Stimulated activated CD4-positive, alpha-beta T cell treated with anti-CD3 and anti-CD28 coated beads, Interleukin-1b, Interleukin-23, amount 100 ng/mL, for 4 hours (primary cell): ENCODE data around the gene GALNT1.

ENCODE experiments used
- DNase-seq, 2 donors: peaks; one replicate each; pipeline ENCODE4 v3.0.0-alpha.2; 2020; ENCODE audit warnings: low read depth in 2 of 2

GALNT1 gene

DNA sequence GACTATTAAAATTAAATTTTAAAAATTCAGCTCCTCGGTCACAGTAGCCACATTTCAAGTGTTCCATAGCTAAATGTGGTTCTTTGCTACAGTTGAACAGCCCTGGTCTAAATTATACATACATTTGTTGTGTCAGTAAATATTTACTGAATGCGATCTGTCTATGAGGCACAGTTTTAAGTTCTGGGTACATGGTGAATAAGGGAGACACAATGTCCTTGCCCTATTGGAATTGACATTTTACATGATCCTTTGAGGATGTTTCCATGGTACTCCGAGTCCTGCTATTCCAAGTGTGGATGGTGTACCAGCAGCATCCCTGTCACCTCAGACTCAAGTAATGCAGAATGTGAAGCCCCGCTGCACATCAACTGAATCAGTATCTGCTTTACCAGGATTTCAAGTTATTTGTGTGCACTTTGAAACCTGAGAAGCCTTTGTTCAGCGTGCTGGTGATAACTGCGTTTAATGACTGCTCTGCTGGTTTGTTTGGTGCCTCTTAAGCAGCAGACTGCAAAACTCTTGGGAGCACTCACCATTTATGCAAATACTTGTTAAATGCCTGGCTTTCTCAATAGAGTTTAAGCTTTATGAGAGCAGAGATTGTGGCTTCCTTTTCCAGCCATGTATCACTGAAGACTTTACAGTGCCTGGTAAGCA is 1.5 kb downstream of the GALNT1 start:
- no peak for DNase-seq

DNA sequence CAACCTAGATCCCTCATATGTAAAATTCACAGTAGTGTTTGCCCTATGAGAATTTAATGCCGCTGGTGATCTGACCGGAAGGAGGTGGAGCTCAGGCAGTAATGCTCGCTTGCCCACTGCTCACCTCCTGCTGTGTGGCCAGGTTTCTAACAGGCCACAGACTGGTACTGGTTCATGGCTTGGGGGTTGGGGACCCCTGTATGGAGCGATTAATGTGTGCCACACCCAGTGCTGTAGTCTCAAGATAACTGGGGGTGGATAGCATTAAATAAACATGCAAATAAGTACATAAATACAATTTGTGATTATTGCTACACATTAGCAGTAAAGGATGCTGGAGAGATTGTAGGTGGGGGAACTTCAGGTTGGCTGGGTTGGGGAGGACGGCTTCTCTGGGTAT is 3.2 kb downstream of the GALNT1 start:
- no peak for DNase-seq

DNA sequence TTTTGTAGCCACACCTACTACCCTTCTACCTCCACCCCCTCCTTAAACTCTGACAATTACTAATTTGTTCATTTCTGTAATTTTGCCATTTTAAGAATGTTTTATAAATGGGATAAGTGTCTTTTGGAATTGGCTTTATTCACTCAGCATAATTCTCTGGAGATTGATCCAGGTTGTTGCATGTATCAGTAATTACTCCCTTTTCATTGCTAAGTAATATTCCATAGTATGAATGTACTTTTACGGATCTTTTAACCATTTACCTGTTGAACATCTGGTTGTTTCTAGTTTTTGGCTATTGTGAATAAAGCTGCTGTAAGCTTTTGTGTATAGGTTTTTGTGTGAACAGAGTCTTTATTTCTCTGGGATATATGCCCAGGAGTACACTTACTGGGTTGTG is 4.1 kb downstream of the GALNT1 start:
- DNase-seq, result no peak

DNA sequence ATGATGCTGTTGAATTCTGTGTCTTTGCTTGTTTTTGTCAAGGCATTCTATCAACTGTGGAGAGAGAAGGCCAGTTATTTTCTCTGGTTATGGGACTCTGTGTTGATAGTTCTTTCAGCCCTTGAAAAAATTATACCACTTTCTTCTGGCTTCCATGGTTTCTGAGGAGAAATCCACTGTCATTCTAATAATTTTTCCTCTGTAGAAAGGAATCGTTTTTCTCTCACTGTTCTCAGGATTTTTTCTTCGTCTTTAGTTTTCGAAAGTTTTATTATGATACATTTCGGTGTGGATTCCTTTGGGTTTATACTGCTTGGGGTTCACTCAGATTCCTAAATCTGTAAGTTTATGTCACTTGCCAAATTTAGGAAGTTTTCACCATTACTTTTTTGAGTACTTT is 6.6 kb downstream of the GALNT1 start:
- no peak for DNase-seq

DNA sequence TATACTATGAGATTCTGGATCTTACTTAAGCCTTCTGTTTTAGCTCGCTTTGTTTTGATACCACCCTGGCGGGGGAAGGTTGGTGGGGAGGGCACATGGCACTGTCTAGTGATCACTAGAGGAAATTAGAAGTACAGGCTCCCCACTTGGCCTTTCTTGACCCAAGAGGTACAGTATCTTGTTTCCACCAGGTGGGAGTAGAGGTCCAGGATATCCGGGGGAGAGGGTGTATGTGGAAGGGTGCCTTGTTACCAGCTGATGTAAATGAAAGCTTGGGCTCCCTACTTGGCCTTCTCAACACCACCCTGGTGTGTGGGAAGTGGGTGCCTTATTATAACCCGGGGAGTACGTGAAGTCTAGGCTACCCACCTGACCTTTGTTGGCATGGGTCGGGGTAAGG is 7.5 kb downstream of the GALNT1 start:
- peak in 1 of 2 donors; percentile 29 for DNase-seq

DNA sequence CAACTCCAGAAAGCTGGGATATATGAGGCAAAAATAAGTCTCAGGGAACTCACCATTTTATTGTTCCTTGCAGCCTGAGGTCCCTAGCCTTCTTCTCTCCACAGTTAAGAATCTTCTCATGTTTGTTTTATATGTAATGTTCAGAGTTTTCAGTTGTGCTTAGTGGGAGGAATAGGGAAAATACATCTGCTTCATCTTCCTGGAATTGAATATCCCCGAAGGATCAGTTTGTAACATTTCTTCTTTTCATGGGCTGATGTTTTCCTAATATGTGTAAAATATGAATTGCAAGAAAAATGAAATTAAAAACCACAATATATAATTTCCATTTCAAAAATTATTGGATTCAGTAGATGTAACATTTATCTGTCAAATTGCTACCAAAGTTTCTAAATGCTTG is 8.0 kb downstream of the GALNT1 start:
- DNase-seq, result no peak

DNA sequence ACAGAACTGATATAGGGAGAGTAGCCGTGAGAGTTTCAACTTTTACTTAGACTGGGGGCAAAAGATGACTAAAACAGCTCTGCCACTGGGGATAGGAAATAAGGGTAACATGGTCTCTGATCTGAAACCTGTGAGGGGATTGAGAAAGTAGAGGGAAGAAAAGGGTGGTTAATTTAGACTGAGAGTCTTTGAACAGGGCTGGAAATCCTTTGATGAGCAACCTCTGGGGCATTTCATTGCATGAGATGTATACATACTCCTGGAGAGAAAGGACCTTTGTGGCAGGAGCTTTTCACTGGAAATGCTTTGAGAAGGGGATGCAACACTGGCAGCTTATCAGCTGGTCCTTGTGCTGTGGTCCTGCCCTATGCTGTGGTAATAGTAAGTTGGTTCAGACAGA is 9.4 kb downstream of the GALNT1 start:
- no peak for DNase-seq

DNA sequence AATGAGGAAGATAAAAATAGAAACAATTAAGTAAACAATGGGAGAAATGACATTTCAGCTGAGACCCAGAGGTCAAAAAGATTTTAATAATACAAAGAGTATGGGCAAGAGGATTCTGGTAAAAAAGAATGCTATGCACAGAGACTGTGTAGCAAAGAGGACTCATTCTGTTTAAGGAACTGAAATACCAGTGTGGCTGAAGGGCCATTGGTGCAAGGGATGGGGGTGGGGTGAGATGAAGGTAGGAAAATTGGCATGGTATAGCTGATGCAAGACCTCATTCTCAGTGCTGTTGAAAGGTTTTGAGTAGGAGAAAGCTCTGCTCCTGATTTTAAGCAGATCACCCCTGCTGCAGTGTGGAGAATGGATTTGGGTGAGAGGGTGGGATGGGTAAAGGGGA is 10.8 kb downstream of the GALNT1 start:
- no peak for DNase-seq

DNA sequence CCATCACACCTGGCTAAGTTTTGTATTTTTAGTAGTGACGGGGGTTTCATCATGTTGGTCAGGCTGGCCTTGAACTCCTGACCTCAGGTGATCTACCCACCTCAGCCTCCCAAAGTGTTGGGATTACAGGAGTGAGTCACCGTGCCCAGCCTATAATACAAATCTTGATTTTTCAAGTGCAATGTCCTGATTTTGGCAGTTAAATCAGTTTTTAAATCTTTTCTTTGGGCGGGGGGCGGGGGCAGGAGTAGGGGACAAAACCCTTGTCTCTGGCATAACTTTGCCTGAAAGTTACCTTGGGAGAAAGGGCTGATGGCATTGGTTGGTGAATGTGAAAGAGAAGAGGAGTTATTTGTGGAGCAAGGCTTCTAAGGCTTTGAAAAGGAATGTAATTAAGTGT is 12.3 kb downstream of the GALNT1 start:
- no peak for DNase-seq

DNA sequence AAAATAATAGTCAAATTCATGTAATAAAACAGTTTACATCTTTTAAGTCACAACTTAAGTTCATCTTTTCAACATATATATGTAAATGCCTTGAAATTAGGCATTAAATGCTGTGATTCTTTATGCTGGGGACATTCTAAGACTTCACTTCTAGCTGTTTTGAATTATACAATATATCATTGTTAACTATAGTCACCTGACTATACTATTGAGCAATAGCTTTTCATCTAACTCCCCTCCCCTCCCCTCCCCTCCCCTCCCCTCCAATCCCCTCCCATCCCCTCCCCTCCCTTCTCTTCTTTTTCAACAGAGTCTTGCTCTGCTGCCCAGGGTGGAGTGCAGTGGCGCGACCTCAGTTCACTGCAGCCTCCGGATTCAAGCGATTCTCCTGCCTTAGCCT is 16.2 kb downstream of the GALNT1 start:
- DNase-seq, result no peak

DNA sequence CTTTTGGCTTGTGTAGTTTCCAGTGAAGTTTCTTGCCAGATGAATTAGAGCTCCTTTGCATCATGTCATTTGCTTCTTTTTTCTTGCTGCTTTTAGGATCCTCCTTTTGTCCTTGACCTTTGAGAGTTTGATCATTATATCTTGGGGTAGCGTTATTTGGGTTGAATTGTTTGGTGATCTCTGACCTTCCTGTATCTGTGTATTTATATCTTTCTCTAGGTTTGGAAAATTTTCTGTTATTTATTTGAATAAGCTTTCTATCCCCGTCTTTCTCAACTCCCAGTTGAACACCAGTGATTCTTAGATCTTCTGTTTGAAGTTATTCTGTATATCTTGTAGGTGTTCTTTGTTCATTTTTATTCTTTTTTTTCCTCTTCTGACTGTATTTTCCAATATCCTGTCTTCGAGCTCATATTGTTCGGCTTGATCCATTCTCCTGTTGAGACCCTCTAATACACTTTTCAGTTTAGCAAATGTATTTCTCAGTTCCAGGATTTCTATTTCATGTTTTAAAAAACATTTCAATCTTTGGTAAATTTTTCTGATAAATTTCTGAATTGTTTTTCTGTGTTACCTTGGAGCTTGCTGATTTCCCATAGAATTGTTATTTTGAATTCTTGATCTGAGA is 20.8 kb downstream of the GALNT1 start:
- no peak for DNase-seq

DNA sequence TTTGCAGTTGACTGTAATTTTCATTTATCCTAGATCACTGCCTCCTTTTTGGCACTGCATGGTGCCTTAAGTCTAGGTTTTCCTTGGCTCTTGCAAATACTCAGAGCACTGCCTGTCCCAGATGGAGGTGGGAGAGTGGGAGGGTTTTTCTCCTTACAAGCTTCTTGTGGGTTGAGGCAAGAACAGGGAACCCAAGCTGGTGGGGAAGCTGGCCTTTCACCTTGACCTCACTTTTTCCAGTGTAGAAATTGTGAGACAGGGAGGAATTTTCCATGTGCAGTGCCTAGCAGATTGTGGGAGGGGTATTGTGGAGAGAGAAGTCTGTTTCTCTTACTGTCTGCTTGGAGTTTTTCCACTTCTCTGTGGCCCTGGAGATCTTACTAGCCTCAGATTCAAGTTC is 21.5 kb downstream of the GALNT1 start:
- DNase-seq, result no peak

DNA sequence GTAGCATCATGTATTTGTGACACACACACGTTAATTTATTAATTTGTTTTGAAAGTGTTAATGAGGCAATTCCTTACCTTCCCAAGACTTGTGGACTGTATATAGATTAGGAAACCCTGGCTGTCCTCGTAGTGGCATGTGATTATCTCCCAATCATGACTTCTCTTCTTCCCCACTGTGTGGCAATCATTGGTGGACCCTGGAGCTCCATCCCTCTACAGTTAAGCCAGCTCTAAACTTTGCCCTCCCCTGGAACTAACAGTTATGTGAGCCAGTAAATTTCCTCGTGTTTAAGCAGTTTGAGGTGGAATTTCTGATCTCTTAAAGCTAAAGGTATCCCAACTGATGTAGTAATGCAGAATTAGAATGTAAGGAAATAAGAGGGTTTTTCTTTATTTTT is 22.0 kb downstream of the GALNT1 start:
- no peak for DNase-seq

DNA sequence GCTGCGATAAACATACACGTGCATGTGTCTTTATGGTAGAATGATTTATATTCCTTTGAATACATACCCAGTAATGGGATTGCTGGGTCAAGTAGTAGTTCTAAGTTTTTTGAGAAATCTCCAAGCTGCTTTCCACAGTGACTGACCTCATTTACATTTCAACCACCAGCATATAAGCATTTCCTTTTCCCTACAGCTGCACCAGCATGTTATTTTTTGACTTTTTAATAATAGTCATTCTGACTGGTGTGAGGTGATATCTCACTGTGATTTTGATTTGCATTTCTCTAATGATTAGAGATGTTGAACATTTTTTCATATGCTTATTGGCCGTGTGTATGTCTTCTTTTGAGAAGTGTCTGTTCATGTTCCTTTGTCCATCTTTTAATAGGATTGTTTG is 22.8 kb downstream of the GALNT1 start:
- no peak for DNase-seq

DNA sequence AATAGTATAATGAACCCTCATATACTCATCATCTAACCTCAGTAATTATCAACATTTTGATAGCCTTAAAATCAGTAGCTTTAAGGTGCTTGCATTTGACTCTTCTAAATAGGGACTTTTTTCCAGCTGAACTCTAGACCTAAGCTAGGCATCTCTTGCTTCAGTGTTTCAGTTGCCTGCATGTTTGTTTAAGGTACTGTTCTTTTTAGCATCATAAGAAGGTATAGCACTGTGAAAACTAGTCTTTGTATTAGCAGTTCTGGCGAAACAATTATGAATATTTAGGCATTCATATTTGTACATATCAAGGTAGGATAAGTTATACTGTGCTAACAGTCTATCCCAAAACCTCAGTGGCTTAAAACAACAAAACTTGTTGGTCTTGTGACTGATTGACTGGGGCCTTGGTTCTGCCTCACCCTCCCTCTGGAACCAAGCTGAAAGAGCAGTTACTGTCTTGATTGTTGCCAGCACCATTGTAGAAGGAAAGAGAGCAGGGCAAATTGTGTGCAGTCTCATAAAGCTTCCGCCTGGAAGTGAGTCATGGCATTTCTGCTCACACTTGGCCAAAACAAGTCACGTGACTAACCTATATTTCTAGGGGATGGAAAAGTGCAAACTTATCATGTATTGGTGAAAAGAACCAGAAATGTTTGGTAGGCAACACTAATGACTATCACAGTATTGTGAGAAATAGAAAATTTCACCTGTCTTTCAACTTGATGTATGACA is 24.3 kb downstream of the GALNT1 start:
- no peak for DNase-seq

DNA sequence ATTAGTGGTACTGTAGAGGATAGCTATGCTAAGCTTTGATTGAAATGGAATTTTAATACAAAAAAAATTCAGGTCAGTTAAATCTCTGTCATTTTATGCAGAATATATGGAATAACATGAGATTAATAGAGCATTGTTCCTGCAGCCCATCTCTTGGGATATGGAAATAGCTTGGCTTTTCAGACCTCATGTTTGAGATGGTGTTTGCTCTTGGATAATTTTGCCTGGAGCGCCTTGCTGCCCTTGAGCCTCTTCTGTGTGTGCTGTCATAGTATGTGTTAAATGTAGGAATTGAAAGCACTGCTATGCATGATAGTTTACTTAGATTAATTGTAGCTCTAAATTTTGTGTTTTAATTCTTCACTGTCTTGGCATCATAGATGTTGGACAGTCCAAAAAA is 27.7 kb downstream of the GALNT1 start:
- DNase-seq, result no peak

DNA sequence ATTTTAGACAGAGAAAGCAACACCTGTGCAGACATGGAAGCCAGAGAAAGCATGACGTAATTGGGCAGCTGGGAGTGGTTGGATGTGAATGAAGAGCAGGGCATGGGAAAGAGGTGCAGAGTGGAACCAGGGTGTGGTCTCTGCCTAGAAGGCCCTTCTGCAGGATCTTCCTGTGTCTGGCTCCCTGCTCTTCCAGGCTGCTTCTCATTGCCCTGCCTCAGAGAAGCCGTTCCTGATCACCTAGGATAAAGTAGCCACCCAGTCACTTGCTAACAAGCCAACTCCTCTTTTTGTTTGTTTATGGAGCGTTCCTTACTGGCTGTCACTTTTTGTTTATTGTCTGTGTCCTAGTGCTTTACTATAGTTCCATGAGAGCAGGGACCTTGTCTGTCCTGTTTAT is 28.5 kb downstream of the GALNT1 start:
- no peak for DNase-seq

DNA sequence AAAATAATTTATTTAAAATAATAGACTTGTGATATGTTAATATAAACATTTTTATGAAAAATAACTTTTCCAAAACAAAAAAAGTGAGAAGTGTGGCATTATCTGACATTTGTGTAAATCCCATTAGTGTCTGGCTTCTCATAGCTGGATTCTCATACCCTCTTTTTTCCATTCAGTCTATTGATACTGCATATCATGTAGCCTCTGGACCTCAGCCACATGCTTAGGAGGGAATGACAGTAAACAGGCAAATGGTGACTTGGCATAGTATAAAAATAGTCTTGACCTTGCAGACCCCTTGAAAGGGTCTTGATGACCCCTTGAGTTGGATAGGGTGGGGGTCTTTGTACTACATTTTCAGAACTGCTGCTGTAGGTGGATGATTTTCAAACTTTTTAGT is 29.2 kb downstream of the GALNT1 start:
- no peak for DNase-seq

DNA sequence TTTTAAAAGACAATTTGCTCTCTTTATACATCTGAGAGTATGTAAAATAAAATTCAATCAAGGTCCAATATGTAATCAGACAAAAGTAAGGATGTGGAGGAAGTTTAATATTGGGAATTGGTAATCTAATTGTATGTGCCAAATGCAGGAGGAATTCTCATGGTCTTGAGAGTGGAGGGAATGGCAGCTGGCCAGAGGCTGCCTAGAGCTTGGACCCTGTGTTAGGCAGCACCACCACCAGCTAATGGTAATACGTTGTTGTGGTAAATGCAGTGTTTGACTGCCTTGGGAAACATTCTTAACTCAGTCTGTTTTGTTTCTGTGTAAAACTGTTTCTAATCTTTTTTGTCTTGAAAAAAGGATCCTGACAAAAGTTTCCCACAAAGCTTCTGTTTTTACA is 30.0 kb downstream of the GALNT1 start:
- DNase-seq, result no peak

DNA sequence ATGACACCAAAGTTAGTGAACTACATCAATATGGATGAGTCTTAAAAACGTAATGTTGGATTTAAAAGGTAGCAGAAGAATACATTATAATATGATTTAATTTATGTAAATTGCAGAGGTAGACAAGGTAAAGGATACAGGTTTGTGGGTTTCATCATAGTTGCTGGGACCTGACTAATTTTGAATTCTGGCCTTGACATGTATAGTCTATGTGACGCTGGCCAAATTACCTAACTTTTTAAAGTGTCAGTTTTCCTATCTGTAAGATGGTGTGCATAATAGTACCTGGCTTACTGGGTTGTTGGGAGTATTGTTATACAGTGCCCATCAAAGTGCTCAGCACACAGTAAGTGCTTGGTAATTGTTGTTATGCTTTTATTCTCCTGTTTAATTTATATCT is 34.5 kb downstream of the GALNT1 start:
- DNase-seq, result no peak

DNA sequence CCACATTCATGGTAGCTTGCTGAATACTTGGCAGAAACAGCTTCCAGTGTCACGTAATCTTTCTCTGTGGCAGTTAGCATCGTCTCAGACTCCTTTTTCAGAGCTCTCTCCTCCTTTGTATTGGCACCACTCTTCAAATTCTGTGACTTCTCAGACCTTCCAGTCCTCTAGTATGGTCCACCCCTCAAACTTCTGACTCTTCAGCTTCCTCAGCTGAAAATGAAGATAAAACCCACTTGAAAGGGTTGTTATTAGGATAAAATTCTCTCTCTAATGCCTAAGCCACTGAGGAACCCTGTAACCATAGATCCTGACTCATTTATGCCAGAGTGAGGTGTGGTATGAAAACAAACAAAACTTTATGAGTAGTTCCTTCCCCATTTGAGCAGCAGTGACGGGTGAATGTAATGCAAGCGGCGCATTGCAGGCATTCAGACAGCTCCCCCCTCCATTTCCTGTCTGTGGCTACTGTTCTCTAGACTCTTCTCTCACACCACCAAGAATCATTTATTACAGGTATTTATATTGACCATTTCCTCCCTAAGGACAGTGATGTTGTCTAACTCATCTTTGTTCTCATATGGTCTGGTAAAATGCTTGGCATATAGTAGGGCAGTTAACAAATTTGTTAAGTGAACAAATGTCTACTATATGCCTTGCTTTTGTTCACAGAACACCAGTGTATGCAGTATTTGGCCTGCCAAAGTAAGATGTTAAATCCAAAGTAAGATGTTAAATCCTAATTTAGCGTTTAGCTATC is 35.3 kb downstream of the GALNT1 start:
- peak; percentile 40 to 55 for DNase-seq

DNA sequence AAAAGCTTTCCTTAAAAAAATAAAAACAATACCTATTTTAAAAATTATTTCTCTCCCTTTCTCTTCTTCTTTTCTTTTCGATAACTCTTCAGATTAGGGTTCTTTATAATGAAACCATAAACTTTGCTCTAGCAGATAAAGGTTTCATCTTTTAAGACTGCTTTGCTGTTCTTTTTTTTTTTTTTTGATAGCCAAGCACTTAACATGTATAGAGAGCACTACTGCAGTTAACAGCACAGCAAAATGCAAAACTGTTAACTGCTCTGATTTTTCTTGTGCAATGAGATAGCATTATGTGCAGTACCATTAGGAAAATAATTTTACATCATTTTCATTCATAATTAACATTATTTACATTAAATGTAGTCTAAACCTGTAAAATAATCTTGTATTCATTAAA is 36.3 kb downstream of the GALNT1 start:
- no peak for DNase-seq

DNA sequence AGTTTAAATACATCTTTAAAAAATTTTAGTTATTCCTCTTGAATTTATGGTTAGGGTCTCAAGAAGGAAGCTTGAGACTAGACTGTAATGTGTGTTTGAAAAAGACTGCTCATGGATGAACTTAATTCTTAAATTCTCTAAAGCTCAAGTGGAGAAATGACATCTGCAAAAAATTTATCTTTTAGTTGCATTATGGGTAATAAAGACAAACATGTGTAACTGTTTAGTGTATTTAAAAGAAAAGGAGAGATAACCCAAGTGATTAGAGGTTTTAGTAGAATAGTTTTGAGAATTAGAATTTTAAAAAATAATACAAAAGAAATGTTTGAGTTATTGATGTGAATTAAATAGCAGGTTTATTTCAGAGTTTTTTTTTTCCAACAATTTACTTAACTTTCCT is 36.7 kb downstream of the GALNT1 start:
- DNase-seq, result no peak
